Left lung (tissue), 10 donors: ENCODE data around the gene TAS2R20. TPM values are rescaled to one million over a fixed set of nuclear protein-coding genes. Genes with fewer than 3 reads are reported as not detected.

Experiments used
- ATAC-seq: fragments of 200-7000 bp; cut with Tn5 transposase; one replicate; pipeline ENCODE4 v1.9.1; 2020; ENCODE audit warnings: moderate library complexity
- DNase-seq, 4 donors: peaks; one replicate each; pipeline ENCODE4 v3.0.0-alpha.2; 2013 to 2020
- H3K27ac ChIP-seq, 2 donors: fragments of 200-600 bp; sonication (generic) in 1 of 2; one replicate each; pipeline versions ENCODE4 v1.5.0 to v1.8.0; 2020 to 2021
- H3K27me3 ChIP-seq, 2 donors: fragments of 200-600 bp; sonication (generic) in 1 of 2; one replicate each; pipeline versions ENCODE4 v1.5.0 to v1.8.0; 2020 to 2021
- H3K36me3 ChIP-seq, 2 donors: fragments of 200-600 bp; sonication (generic) in 1 of 2; one replicate each; pipeline versions ENCODE4 v1.5.0 to v1.8.0; 2020 to 2021
- H3K4me1 ChIP-seq, 2 donors: fragments of 200-600 bp; one replicate each; pipeline ENCODE4 v1.8.0; 2021
- H3K4me3 ChIP-seq, 2 donors: fragments of 200-600 bp; sonication (generic) in 1 of 2; one replicate each; pipeline versions ENCODE4 v1.5.0 to v1.8.0; 2020 to 2021; ENCODE audit warnings: mild to moderate bottlenecking in 1 of 2
- H3K9me3 ChIP-seq, 2 donors: fragments of 200-600 bp; sonication (generic) in 1 of 2; one replicate each; pipeline versions ENCODE4 v1.5.0 to v1.8.0; 2020 to 2021
- CTCF ChIP-seq, 2 donors: fragments of 200-600 bp; sonication (generic) in 1 of 2; IDR thresholded peaks; one replicate each; pipeline versions ENCODE4 v1.5.0 to v1.8.0; 2021; ENCODE audit warnings: antibody characterized with exemption in 2 of 2
- intact Hi-C, 2 donors: fragments of 100-400 bp; cut with DNase I; formaldehyde crosslinking; loops; one replicate each; pipeline versions ENCODE4 v1.11.2 to v1.14.2; 2022
- polyA plus RNA-seq, 6 donors: library from polyadenylated mRNA; unstranded; fragments of 120-200 nt; gene quantifications; one replicate each; pipeline ENCODE4 v1.2.1, GENCODE V29; 2013; ENCODE audit not compliant: insufficient read length in 6 of 6
- total RNA-seq, 2 donors: library from RNA; stranded (reverse); fragmentation: NEBNext Ultra II Directional; extraction: Animal tissue kit (Norgen Biotek cat#: 25700); gene quantifications; one replicate each; pipeline ENCODE4 v1.2.1, GENCODE V29; 2021
- donor health status: DM: no; HTN: yes; CAD: no.
- donor health status: DM: no; HTN: no; CAD: no.

The TAS2R20 gene
- total and polyA plus RNA-seq, 8 donors = 1.6 to 3.6 (median 3.0) TPM

DNA sequence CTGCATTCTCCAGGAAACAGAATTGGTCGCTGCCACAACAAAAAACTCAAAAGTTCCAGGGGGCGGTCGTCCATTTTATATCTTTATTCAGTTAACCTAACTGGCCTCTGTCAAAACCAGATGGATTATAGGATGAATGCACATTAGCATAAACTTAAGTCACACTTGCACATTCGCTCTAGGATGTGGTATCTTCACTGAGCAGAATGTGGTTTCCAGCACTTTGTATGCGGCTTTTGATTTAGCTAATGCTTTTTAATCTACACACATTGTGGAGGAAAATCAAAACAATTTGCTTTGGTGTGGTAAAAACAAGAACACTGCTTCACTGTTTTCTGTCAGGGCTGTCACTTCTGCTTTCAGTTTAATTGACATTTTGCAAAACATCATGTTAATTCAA is 15.9 kb downstream of the TAS2R20 start:
- Histone ChIP-seq H3K27me3 (no peaks in the 10 kb centered on the region), H3K36me3 (no peaks in the 10 kb centered on the region), H3K9me3 (no peaks in the 10 kb centered on the region), H3K4me3 (no peak overlapping the region), H3K27ac (no peak overlapping the region), H3K4me1 (no peaks in the 10 kb centered on the region)
- intact Hi-C loops = no loop called here
- no peak for ATAC-seq
- DNase-seq = no peak
- no peak for TF ChIP-seq CTCF (IDR thresholded peaks at IDR 0.05)

GRCh38 chr12:10974965-10975364 is 23.1 kb downstream of the TAS2R20 start:
- TF ChIP-seq CTCF (IDR thresholded peaks at IDR 0.05) = no peak

GRCh38 chr12:10968765-10969456 is 29.2 kb downstream of the TAS2R20 start:
- Histone ChIP-seq H3K4me3 (no peak overlapping the region), H3K4me1 (no peaks in the 10 kb centered on the region), H3K27ac (no peak overlapping the region), H3K36me3 (no peaks in the 10 kb centered on the region), H3K27me3 (no peaks in the 10 kb centered on the region), H3K9me3 (no peaks in the 10 kb centered on the region)
- ATAC-seq (peak; percentile 84), DNase-seq (peak in 3 of 4 donors; percentile 18 to 34 (median 33))
- intact Hi-C loops = no loop called here
- TF ChIP-seq CTCF (IDR thresholded peaks at IDR 0.05) = no peak

More at GRCh38 chr12:10974965-10975364, 23.1 kb downstream of the TAS2R20 start:
- DNase-seq = no peak
- no peak overlapping the region for H3K4me3 ChIP-seq
- no peaks in the 10 kb centered on the region for H3K36me3 ChIP-seq
- H3K27ac ChIP-seq = no peak overlapping the region
- ATAC-seq = no peak
- H3K9me3 ChIP-seq = no peaks in the 10 kb centered on the region
- intact Hi-C loops = no loop called here
- H3K4me1 ChIP-seq = no peaks in the 10 kb centered on the region
- no peaks in the 10 kb centered on the region for H3K27me3 ChIP-seq

DNA sequence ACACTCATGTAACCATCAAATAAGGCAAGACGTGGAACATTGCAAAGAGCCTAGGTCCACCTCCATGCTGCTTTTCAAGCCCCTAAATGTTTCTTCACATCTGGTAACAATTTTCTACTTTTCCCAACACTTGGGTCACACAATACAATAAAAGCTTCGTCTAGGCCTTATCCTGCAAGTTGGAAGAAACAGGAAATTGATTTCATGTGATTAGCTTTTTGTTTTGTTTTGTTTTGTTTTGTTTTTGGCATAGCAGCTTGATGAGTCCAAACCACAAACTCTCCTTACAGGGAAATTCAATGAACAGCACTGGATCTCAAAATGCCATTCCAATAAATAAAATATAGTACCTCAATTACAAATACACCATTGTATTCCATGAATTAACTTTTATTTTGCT is 30.7 kb downstream of the TAS2R20 start:
- H3K36me3 ChIP-seq = no peaks in the 10 kb centered on the region
- no peaks in the 10 kb centered on the region for H3K27me3 ChIP-seq
- no peak overlapping the region for H3K4me3 ChIP-seq
- no peak for TF ChIP-seq CTCF (IDR thresholded peaks at IDR 0.05)
- no peaks in the 10 kb centered on the region for H3K4me1 ChIP-seq
- H3K9me3 ChIP-seq = no peaks in the 10 kb centered on the region
- DNase-seq (no peak), ATAC-seq (no peak)
- intact Hi-C loops = no loop called here
- no peak overlapping the region for H3K27ac ChIP-seq

DNA sequence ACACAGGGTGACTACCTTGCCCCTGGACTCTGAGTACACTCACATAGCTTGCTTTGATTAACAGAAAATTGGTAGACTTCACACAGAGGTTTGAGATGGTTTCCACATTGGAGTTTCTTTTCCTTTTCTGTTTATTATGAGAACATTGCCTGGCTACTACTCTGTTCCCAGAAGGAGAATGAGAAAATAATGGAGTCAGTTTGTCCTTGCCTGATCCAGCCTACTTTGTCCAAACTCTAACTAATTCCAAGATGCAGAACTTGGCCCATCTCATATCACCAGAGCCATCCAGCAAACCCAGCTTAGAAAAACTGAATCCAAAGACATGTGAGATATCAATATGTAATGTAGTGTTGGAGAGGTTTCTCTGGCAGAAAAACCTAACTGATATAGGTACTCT is 31.8 kb downstream of the TAS2R20 start:
- intact Hi-C loops = no loop called here
- no peak overlapping the region for H3K4me3 ChIP-seq
- ATAC-seq (no peak), DNase-seq (no peak)
- H3K4me1 ChIP-seq = no peaks in the 10 kb centered on the region
- no peaks in the 10 kb centered on the region for H3K9me3 ChIP-seq
- no peaks in the 10 kb centered on the region for H3K27me3 ChIP-seq
- no peak overlapping the region for H3K27ac ChIP-seq
- no peaks in the 10 kb centered on the region for H3K36me3 ChIP-seq
- no peak for TF ChIP-seq CTCF (IDR thresholded peaks at IDR 0.05)
